SK-N-SH treated with all-trans-retinoic acid at 6 μM for 48 hours (cell line): ENCODE measurements around the gene COL24A1.

Experiments used
- ATAC-seq: fragments of 200-7000 bp; cut with Tn5 transposase; 3 replicates; pipeline ENCODE4 v1.9.1; 2020; ENCODE audit warnings: mild to moderate bottlenecking, moderate library complexity
- ARNTL ChIP-seq: fragments of 450-650 bp; formaldehyde crosslinking; IDR thresholded peaks from 2 replicates; pipeline ENCODE4 v1.5.0; 2020; ENCODE audit warnings: low read depth, mild to moderate bottlenecking, moderate library complexity, borderline replicate concordance
- BACH2 ChIP-seq: fragments of 250-450 bp; sonication (Bioruptor Pico); IDR thresholded peaks from 2 replicates; pipeline ENCODE4 v1.9.0; 2021; ENCODE audit warnings: mild to moderate bottlenecking, borderline replicate concordance
- CREB5 ChIP-seq: fragments of 250-450 bp; sonication (Bioruptor Pico); IDR thresholded peaks from 2 replicates; pipeline ENCODE4 v1.5.1; 2020; ENCODE audit warnings: low read depth, mild to moderate bottlenecking, moderate library complexity
- CSDC2 ChIP-seq: fragments of 250-450 bp; sonication (Bioruptor Pico); IDR thresholded peaks from 2 replicates; pipeline ENCODE4 v1.5.0; 2020; ENCODE audit warnings: mild to moderate bottlenecking, moderate library complexity
- CSRNP3 ChIP-seq: fragments of 250-450 bp; sonication (Bioruptor Pico); IDR thresholded peaks from 2 replicates; pipeline ENCODE4 v1.5.1; 2021; ENCODE audit warnings: mild to moderate bottlenecking, moderate library complexity
- ESRRG ChIP-seq: fragments of 250-450 bp; sonication (Bioruptor Pico); IDR thresholded peaks from 2 replicates; pipeline ENCODE4 v1.6.1; 2021; ENCODE audit warnings: mild to moderate bottlenecking
- GLIS3 ChIP-seq: fragments of 250-450 bp; sonication (Bioruptor Pico); IDR thresholded peaks from 2 replicates; pipeline ENCODE4 v1.5.0; 2020; ENCODE audit warnings: mild to moderate bottlenecking, moderate library complexity
- ISL1 ChIP-seq: fragments of 250-450 bp; sonication (Bioruptor Pico); IDR thresholded peaks from 2 replicates; pipeline ENCODE4 v2.1.2; 2022; ENCODE audit warnings: mild to moderate bottlenecking, moderate library complexity
- OSR1 ChIP-seq: fragments of 250-450 bp; sonication (Bioruptor Pico); IDR thresholded peaks from 2 replicates; pipeline ENCODE4 v1.8.0; 2022; ENCODE audit warnings: moderate library complexity, mild to moderate bottlenecking, inconsistent platforms
- PATZ1 ChIP-seq: fragments of 250-450 bp; sonication (Bioruptor Pico); IDR thresholded peaks from 2 replicates; pipeline ENCODE4 v1.8.0; 2020; ENCODE audit warnings: mild to moderate bottlenecking, moderate library complexity, borderline replicate concordance
- PPARA ChIP-seq: fragments of 250-450 bp; sonication (Bioruptor Pico); IDR thresholded peaks from 2 replicates; pipeline ENCODE4 v1.5.0; 2020; ENCODE audit warnings: mild to moderate bottlenecking, borderline replicate concordance
- RARB ChIP-seq: fragments of 250-450 bp; sonication (Bioruptor Pico); IDR thresholded peaks from 2 replicates; pipeline ENCODE4 v1.8.0; 2021; ENCODE audit warnings: mild to moderate bottlenecking, moderate library complexity
- SNAI2 ChIP-seq: fragments of 250-450 bp; sonication (Bioruptor Pico); IDR thresholded peaks from 2 replicates; pipeline ENCODE4 v1.5.0; 2020; ENCODE audit warnings: mild to moderate bottlenecking, moderate library complexity
- TCF4 ChIP-seq: fragments of 250-450 bp; sonication (Bioruptor Pico); IDR thresholded peaks from 2 replicates; pipeline ENCODE4 v1.8.0; 2021; ENCODE audit warnings: mild to moderate bottlenecking, moderate library complexity, borderline replicate concordance
- TOX ChIP-seq: fragments of 250-450 bp; sonication (Bioruptor Pico); IDR thresholded peaks from 2 replicates; pipeline ENCODE4 v1.8.0; 2021; ENCODE audit warnings: mild to moderate bottlenecking, moderate library complexity, borderline replicate concordance
- TSHZ2 ChIP-seq: fragments of 250-450 bp; sonication (Bioruptor Pico); IDR thresholded peaks from 2 replicates; pipeline ENCODE4 v1.5.0; 2020; ENCODE audit warnings: mild to moderate bottlenecking, moderate library complexity
- ZC3H10 ChIP-seq: fragments of 250-450 bp; sonication (Bioruptor Pico); IDR thresholded peaks from 2 replicates; pipeline ENCODE4 v1.5.1; 2021; ENCODE audit warnings: mild to moderate bottlenecking, moderate library complexity
- ZFP3 ChIP-seq: fragments of 250-450 bp; sonication (Bioruptor Pico); IDR thresholded peaks from 2 replicates; pipeline ENCODE4 v1.5.0; 2020; ENCODE audit warnings: mild to moderate bottlenecking, moderate library complexity
- ZFP30 ChIP-seq: fragments of 450-650 bp; formaldehyde crosslinking; IDR thresholded peaks from 2 replicates; pipeline ENCODE4 v1.5.0; 2022; ENCODE audit warnings: mild to moderate bottlenecking, moderate library complexity
- ZNF565 ChIP-seq: fragments of 450-650 bp; formaldehyde crosslinking; conservative IDR thresholded peaks from 2 replicates; pipeline ENCODE4 v1.5.0; 2020; ENCODE audit warnings: low read depth, mild to moderate bottlenecking, moderate library complexity
- ZNF70 ChIP-seq: fragments of 450-650 bp; formaldehyde crosslinking; IDR thresholded peaks from 2 replicates; pipeline ENCODE4 v1.5.0; 2020; ENCODE audit warnings: mild to moderate bottlenecking, moderate library complexity
- ZNF8 ChIP-seq: fragments of 450-650 bp; formaldehyde crosslinking; IDR thresholded peaks from 2 replicates; pipeline ENCODE4 v1.5.0; 2020; ENCODE audit warnings: mild to moderate bottlenecking, moderate library complexity

The COL24A1 gene

GRCh38 chr1:86067626-86068025, 88.9 kb downstream of the COL24A1 start:
- TF ChIP-seq CSRNP3 (CRISPR knock-in tag) (no peak), CSDC2 (no peak), PATZ1 (CRISPR knock-in tag) (no peak), PPARA (CRISPR knock-in tag) (no peak), CREB5 (no peak), ZFP3 (no peak), OSR1 (CRISPR knock-in tag) (no peak), ZNF565 (CRISPR knock-in tag) (no peak), BACH2 (CRISPR knock-in tag) (no peak), ESRRG (CRISPR knock-in tag) (no peak), TCF4 (CRISPR knock-in tag) (no peak), TSHZ2 (CRISPR knock-in tag) (no peak)
- ATAC-seq, result no peak

GRCh38 chr1:86064899-86065298, 91.7 kb downstream of the COL24A1 start:
- TF ChIP-seq ARNTL (CRISPR knock-in tag) (no peak), RARB (no peak), ISL1 (CRISPR knock-in tag) (no peak), CREB5 (no peak), CSRNP3 (CRISPR knock-in tag) (no peak), ZFP3 (no peak), ZNF70 (CRISPR knock-in tag) (no peak), ZNF8 (no peak), GLIS3 (no peak), SNAI2 (CRISPR knock-in tag) (no peak), BACH2 (CRISPR knock-in tag) (no peak), CSDC2 (no peak), TCF4 (CRISPR knock-in tag) (no peak), TOX (no peak), ZFP30 (no peak), ZNF565 (CRISPR knock-in tag) (no peak), ESRRG (CRISPR knock-in tag) (no peak), PPARA (CRISPR knock-in tag) (no peak)
- no peak for ATAC-seq

- no peak for ATAC-seq
- TF ChIP-seq ZNF70 (CRISPR knock-in tag) (no peak), ZNF565 (CRISPR knock-in tag) (no peak), ZFP30 (no peak), CSRNP3 (CRISPR knock-in tag) (no peak), ISL1 (CRISPR knock-in tag) (no peak), ZNF8 (no peak), TSHZ2 (CRISPR knock-in tag) (no peak), OSR1 (CRISPR knock-in tag) (no peak), TCF4 (CRISPR knock-in tag) (no peak), ZC3H10 (no peak), ZFP3 (no peak), PPARA (CRISPR knock-in tag) (no peak)
Observed at GRCh38 chr1:86063721-86064120, 92.9 kb downstream of the COL24A1 start.
